GM19395 (cell line): ENCODE results near the gene UBE2S.
"Not testable (repeated sequence)": the region's sequence is repeated elsewhere in the genome, so short reads cannot be mapped to it uniquely, and the experiment has no call there.

Source experiments
- ATAC-seq: cut with Tn5 transposase; IDR thresholded peaks from one replicate; pipeline ENCODE4 v1.9.1; 2021; ENCODE audit warnings: mild to moderate bottlenecking, moderate library complexity; ENCODE audit not compliant: unreplicated experiment

UBE2S gene

DNA sequence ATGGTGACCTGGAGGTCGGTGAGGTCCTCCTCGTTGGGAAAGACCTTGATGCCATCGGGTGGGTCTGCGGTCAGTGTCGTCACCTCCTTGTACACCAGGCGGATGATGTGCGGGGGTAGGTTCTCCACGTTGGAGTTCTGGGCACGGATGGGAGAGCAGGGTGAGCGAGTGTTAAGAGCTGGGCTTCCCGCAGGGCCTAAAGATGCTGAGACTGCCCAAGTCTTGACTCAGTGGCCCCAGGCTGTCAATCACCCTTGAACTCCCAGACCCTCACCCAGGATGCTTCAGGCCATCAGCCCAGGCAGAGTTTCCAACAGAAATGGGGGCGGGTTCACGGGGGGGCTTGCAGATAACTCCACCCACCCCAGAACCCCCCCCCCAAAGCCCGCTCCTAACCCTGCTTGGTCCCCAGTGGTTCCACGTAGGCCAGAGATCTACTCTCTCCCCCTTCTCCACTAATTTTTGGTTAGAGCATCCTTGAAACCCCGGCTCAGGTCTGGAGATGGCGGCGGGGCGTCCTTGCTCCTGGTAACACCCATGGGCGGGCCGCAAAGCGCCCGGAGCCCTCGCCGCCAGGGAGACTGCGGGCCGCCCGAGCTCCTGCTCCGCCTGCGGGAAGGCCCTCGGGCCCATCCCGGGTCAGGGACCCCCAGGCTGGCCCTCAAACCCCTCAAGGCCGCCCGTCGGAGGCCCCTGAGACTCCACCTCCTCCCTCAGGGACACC lies 600 bp downstream of the UBE2S start:
- peak; percentile 18 for ATAC-seq

GRCh38 chr19:55406091-55406825 lies 1.3 kb downstream of the UBE2S start:
- ATAC-seq = no peak

DNA sequence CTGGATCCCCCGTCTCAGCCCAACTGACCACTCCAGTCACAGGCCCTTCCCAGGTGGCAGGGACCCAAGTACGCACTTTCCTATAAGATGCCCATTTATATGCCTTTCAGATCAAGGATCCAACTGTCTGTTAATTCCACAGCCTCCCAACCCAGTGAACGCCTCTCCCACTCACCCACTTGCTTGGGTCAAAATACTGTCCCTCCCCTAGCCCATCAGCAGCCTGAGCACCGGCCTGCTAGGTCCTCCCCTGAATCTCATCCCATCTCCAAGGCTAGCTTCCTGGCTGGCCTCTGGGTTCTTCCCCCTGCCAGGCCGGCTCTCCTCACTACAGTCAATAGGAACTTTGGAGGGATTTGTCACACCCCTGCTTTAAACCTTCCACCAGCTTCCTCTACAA lies 1.9 kb downstream of the UBE2S start:
- no peak for ATAC-seq

DNA sequence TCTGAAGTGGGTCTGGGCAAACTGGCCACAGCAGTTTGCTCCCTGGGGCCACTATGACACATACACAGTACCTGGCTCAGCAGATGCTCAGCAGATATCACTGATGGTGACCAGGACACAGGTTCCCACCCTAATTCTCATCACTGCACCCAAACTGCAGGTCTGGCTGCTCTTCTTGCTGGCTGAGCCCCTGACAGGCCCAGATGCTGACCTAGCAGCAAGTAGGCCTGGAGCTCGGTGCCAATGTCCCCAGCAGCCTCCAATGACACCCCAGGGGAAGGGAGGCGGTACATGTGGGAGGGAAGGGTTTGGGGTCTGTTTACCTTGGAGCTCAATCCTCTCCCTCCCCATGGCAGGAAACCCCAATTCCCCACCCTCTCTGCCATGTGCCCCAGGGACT lies 5.1 kb downstream of the UBE2S start:
- ATAC-seq = no peak

DNA sequence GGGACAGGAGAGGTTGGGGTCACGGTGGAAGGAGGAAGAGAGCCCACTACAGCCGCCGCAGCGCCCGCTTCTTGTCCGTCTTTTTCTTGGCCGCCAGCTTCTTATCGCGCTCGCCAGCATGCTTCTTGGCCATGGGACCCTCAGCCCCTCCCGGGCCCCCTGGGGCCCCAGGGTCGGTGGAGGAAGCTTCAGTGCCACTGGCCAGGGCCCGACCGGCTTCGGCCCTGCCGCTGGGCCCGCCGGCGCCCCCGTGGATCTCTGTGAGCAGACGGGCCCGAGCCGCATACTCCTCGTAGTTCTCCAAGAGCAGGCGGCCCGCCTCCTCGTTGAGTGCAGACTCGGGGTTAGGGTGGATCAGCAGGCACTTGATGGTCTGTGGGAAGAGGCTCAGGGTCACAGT lies 6.2 kb downstream of the UBE2S start:
- ATAC-seq = not testable (repeated sequence)

DNA sequence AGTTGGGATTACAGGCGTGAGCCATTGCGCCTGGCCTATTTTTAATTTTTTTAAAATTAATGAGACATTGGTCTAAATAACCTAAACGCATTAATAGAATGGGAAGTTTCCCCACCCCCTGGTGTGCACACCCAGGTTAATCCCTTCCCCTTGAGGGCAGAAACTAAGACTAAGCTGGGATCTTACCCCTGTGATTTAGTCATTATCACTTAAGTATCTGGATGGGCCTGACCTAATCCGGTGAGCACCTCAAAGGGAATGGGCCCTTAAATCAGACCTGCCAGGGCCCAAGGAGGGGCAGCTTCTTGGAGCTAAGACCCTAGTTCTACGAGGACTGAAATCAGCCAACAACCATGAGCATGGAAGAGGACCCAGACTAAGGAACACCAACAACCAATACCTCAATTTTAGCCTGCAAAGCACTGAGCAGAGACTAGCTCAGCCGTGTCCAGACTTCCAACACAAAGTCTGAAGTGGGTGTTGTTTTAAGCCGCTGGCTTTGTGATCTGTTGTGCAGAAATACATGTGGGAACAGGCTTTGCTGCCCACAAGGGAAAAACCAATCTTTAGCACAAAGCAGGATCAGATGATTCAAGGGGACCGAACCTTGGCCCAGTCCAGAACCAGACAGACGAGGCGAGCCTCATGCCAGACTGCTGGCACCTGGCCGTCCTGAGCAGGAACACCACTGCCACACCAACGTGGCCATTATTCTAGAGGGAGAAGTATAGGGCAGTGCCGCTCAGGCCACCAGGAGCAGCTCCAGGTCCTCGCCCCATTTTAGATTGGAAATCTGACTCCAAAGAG lies 7.1 kb downstream of the UBE2S start:
- ATAC-seq = no peak

GRCh38 chr19:55398200-55398925 lies 9.2 kb downstream of the UBE2S start:
- no peak for ATAC-seq

- ATAC-seq = no peak
Observed at GRCh38 chr19:55392820-55393761, 14.5 kb downstream of the UBE2S start.

DNA sequence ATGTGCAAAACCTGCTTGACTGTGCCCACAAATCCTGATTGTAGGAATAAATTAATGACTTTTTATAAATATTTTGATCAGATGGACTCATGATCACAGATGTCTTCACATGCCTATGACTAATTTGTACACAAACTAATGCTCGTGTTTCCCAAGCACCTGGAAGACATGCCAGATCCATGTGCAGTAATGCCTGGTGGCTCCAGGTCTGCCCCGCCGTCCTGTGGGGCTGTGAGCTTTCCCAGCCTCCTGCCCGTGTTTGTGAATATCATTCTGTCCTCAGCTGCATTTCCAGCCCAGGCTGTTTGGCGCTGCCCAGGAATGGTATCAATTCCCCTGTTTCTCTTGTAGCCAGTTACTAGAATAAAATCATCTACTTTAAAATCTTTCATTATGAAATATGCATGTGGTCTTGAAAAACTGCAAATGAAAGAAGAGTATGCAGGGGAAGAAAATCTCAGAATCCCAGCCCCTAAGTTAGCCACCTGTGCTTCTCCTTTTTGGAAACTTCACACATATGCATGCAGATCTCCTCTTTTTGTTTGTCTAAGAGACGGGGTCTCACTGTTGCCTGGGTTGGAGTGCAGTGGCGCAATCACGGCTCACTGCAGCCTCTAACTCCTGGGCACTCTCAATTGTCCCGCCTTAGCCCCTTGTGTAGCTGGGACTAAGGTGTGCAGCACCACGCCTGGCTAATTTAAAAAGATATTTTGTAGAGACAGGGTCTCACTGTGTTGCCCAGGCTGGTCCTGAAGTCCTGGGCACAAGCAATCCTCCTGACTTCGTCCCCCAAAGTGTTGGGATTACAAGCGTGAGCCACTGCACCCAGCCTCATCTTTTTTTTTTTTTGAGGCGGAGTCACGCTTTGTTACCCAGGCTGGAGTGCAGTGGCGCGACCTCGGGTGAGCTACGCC lies 15.6 kb downstream of the UBE2S start:
- no peak for ATAC-seq

DNA sequence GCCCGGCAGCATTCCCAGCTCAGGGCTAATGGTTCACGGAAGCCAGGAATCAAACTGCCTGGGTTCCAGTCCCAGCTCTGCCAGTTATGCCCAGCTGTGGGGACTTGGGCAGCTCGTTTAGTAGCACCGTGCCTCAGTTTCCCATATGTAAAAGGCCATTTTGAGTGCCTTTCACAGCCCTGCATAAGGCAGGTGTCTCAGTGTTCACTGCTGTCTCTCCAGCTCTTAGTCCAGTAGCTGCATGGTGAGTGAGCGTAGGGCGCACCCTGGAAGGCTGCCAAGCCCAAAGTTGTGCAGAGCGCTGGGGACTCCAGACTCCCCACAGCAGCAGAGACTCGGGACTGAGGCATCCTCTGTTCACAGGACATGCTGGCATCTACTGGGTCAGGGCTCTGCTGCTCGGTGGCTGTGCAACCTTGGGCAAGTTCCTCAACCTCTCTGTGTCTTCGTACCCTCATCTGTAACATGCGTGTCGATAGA lies 16.4 kb downstream of the UBE2S start:
- ATAC-seq = no peak

GRCh38 chr19:55390461-55390880 lies 17.1 kb downstream of the UBE2S start:
- ATAC-seq = no peak

GRCh38 chr19:55389386-55390317 lies 17.9 kb downstream of the UBE2S start:
- no peak for ATAC-seq

DNA sequence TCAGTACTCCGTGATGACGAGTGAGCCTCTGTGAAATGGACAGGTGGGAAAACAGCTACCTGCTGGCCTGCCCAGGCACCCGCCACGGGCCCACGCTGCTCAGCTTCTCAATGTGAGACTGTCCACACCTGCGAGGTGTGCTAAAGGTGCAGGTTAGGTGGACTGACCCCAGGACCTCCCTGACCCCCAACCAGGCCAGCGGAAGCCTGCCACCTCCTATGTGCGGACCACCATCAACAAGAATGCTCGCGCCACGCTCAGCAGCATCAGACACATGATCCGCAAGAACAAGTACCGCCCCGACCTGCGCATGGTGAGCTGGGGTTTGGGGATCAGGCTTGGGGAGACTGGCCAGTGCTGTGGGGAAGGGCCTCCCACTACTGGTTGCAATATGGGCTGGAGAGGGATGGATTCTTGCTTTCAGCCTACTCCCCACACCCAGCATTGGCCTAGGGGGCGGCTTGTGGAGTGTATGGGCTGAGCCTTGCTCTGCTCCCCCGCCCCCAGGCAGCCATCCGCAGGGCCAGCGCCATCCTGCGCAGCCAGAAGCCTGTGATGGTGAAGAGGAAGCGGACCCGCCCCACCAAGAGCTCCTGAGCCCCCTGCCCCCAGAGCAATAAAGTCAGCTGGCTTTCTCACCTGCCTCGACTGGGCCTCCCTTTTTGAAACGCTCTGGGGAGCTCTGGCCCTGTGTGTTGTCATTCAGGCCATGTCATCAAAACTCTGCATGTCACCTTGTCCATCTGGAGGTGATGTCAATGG lies 19.7 kb downstream of the UBE2S start:
- no peak for ATAC-seq

DNA sequence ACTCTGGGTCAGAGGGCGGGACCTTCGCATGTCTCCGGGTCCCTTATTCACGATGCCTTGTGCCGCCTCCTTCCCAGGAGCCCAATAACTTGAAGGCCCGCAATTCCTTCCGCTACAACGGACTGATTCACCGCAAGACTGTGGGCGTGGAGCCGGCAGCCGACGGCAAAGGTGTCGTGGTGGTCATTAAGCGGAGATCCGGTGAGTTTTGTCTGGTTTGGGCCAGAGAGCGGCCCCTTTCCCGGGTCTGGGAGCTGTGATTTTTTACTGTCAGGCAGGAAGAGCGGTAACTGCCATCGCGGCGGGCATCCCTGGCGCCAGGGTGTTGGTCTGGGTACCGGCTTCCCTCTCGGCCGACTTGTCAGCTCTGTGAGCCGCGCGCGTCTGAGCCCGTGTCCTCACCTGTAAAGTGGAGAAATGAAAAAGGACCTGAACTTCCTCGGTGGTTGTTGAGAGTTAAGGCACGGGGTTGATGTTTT lies 21.1 kb downstream of the UBE2S start:
- no peak for ATAC-seq

DNA sequence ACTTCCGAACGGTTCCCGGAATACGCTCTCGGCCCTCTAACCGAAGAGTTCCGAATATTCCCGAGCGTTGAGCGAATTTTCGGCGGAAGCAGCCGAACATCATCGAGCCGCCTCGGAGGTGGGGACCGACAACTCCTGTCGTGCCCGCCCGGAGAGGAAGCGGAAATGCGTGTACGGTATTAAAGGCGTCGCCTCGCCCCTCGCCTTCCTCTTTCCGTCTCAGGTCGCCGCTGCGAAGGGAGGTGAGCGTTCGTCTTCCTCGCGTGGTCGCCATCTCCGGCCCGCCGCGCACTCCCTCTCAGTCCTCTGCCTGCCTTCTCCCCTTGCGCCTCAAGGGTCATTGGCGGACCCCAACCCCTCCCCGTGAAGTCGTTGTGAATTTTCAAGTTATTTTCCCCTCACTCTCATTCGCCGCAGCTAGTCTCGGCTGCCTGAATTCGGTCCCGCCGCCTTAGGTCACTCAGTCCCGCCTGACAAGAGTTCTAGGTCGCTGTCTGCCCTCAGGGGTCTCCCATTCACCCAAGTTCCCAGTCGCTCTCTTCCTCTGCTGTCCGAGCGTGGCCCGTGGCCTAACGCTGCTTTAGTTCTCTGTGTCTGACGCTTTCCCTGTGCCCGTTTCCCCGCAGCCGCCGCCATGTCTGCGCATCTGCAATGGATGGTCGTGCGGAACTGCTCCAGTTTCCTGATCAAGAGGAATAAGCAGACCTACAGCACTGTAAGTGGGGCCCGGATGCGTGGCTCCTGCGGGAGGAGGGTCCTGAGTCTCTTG lies 21.7 kb downstream of the UBE2S start, which contains the start of gene RPL28:
Gene RPL28, plus strand, starts transcription at position 209 of the 769 bp plus-strand sequence. Its CDS starts 426 bp downstream, at position 635.
- ATAC-seq = peak; percentile 62
